DND-41 (cell line): ENCODE results near the gene ETV1.

Source experiments
- EZH2 ChIP-seq: IDR thresholded peaks from 3 replicates; pipeline ENCODE4 v1.6.1; 2012; ENCODE audit warnings: borderline replicate concordance, low read depth, mild to moderate bottlenecking, moderate library complexity, low read length, inconsistent platforms; ENCODE audit not compliant: severe bottlenecking
- TF ChIP-seq, protein P1 (sequence below): IDR thresholded peaks from 2 replicates; pipeline ENCODE4 v1.5.1; 2012; ENCODE audit warnings: borderline replicate concordance, low read length, moderate library complexity, mild to moderate bottlenecking; ENCODE audit not compliant: poor library complexity, severe bottlenecking; ENCODE audit errors: extremely low read depth

DNA sequence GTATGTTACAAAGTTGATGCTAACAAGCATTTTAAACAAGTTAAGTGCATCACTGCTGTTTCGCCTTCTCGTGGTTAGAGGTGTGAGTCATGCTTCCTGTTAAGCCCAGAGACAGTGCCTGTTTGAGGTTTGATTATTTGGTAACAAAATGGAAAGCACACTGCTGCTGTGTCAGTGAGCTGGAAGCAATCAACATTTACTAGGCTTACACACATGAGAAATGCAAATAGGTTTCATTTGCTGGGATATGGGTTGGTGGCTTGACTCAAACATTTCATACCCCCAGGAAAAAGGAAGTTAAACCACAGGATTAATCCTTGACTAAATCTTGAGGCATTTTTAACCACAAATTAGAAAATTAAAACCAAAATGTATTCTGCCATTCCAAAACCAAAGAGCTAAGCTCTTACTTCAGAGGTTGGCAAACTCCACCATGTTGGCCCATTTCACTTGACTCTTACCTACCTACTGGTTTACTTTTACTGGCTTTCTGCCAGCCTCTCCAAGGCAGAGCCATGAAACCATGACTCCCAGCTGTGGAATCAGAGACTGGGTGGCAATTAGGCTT, 139.2 kb downstream of the ETV1 start:
- TF ChIP-seq, protein P1, sequence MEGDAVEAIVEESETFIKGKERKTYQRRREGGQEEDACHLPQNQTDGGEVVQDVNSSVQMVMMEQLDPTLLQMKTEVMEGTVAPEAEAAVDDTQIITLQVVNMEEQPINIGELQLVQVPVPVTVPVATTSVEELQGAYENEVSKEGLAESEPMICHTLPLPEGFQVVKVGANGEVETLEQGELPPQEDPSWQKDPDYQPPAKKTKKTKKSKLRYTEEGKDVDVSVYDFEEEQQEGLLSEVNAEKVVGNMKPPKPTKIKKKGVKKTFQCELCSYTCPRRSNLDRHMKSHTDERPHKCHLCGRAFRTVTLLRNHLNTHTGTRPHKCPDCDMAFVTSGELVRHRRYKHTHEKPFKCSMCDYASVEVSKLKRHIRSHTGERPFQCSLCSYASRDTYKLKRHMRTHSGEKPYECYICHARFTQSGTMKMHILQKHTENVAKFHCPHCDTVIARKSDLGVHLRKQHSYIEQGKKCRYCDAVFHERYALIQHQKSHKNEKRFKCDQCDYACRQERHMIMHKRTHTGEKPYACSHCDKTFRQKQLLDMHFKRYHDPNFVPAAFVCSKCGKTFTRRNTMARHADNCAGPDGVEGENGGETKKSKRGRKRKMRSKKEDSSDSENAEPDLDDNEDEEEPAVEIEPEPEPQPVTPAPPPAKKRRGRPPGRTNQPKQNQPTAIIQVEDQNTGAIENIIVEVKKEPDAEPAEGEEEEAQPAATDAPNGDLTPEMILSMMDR, result no peak
- no peak for TF ChIP-seq EZH2
